Suppressor macrophage treated with lipopolysaccharide for 4 hours (primary cell): ENCODE measurements around the gene ITGA6.

Experiments
- DNase-seq: peaks from one replicate; pipeline ENCODE4 v3.0.0-alpha.2; 2020

Gene ITGA6

DNA sequence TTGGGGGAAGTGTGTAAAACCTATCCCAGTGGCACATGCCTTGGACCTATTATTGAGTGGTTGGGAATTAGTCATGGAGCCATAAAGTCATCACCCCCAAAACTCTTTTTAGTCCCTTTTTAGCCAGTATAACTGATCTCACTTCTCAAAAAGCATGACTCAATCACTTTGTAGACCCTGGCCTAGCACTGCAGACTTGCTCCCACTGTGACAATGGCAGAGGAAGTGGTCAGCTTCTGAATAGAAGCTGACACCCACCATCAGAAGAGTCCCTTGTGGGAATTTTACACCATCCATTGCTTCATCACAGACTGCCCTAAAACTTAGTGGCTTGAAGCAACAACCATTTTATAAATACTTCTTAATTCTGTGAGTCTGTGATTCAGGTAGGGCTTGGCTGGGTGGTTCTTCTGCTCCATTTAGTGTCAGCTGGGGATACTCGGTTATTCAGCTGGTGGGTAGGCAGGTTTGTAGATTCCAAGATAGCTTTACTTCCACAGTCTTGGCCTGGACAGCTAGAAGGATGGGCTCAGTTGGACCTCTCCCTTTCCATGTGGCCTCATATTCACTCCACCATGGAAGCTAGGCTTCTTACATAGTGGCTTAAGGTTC lies 10.8 kb upstream of the ITGA6 start:
- DNase-seq, result peak; percentile 86

- DNase-seq, result no peak
These were observed 7.2 kb upstream of the ITGA6 start for GRCh38 chr2:172420216-172420615.

GRCh38 chr2:172423160-172423559 lies 4.2 kb upstream of the ITGA6 start:
- no peak for DNase-seq

DNA sequence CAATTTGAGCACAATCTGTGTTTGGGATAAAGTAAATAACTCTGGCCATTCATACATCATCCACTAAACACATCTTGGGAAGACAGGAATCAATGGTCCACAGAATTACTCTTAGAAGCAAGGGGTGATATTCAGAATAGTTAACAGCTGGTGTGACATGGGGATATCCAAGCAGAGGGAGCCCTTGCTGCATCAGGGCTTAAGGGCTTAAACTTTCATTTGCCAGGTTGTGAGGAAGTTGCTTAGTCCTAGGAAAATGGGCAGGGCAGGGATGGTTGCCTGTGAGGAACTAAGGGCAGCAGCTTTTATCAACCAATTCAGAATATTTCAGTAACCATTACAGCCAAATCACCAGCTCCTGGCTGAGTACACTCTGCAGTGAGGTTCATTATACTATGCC lies 2.0 kb upstream of the ITGA6 start:
- DNase-seq, result no peak

GRCh38 chr2:172426635-172427255 lies 641 bp upstream of the ITGA6 start:
- no peak for DNase-seq

DNA sequence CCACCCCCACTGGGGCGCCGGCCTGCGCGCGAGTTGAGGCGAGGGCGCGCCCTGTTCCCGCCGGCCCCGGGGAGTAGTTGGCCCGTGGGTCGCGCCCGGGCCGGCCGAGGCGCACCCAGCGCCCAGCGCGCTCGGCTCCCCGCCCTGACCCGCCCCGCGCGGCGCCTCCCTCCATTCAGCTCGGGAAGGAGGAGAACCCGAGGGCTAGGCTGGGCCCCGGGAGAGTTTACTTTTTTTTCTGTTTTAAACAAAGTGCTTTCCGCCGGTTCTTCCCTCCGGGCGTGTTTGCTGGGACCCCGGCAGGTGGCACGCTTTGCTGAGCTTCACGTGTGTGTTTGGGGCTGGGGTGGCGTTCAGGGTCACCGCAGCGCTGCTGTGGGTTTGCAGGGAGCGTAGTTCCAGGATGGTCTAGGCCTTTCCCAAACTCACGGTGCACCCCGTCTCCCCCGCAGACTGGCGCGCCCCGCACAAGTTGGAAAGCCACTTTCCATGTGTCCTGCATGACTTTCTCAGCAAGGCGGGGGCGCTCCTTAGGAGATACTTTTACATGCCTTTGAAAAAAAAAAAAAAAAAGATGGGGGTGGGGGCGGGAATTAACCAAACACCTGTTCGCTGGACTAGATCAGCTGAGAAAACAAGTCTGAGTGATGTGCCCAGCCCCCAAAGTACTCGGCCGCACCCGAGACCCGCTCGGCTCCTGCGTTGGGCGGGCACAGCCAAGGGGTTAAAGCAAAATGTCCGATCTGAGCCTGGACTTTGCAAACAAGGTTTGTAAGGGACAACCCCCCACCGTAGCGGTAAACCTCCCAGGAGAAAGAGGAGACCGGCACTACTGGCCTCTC lies 825 bp downstream of the ITGA6 start:
- peak; percentile 50 for DNase-seq

GRCh38 chr2:172428832-172429210 lies 1.4 kb downstream of the ITGA6 start:
- DNase-seq, result no peak

DNA sequence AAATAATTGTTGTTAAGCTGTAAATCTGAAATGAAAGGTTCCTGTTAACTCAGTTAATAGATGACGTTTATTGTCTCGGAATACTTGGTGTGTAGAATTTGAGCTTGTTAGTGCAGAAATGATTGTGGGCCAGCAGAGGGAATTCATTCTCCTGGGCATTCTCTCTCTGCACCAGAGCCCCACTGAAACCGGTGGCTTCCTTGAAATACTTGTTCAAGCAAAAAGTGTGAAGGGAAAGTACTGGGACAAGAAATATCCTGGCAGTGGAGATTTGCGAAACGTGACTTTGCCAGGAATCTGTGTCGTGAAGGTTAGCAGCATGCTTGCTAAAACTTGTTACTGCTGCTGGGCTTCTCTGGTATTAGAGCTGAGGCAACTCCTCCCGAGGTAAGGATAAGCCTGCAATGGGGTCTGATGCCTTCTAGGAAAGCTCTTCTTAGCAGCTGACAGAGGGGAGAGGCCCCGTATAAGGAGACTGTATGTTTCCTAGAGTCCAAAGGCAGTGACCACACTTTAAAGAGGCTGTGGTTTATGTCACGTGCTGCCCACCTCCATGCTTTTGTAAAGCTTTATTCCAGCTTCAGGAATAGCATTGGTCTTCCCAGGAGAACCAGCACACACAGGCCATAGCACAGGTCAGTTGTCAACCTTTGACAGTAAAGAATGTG lies 2.0 kb downstream of the ITGA6 start:
- peak; percentile 41 for DNase-seq

DNA sequence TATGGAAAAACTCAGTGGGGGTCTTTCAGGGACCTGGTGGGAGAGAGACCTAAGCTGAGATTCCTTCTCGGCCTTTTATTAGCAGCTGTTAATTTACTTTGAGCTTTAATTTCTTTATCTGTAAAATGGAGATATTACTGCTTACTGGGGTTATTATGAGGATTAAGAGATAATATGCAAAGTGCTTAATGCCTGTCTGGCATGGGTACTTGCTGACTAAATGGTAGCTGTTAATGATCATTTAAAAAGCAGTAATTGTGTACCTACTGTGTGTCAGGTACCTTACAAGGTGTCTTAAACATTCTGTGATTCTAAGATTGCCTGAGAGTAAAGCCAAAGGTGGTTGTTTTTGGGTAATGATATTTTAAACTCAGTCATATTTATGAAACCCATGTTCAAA lies 2.6 kb downstream of the ITGA6 start:
- DNase-seq, result no peak

- DNase-seq, result no peak
These were observed 3.3 kb downstream of the ITGA6 start for GRCh38 chr2:172430678-172431077.

- no peak for DNase-seq
These were observed 4.1 kb downstream of the ITGA6 start for GRCh38 chr2:172431463-172431862.

DNA sequence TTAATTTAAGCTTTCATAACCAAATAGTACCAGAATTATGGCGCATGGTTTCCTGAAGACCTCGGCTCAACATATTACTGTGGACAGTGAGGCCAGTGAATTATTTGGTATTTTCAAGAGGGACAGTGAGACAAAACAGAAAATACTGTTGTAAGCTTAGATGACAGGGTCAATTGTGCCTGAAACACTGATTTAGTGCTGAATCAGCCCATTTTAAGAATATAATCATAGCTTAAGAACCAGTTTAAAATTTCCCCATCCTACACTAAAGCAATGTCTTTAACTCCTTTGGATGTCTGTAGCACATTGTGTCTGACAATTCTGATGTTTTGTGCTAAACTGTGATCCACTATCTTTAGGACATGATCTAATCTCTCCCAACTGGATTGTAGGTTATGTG lies 4.6 kb downstream of the ITGA6 start:
- DNase-seq, result no peak

DNA sequence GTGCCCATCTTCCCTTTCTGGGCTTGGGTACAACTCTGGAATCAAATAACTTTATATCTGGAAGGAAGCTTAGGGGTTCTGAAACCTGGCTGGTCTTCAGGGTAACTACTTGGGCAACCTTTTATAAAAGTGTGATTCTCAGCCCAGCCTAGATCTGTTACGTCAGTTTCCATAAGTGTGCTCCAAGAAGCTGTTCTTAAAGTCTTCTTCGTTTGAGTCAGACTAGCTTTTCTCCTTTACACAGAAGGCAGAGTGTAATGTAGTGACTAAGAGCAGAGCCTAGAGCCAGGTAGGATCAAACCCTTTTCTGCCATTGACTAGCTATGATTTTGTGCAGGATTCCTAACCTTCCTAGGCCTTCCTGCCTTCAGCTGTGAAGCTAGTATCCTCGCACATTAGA lies 5.8 kb downstream of the ITGA6 start:
- no peak for DNase-seq

DNA sequence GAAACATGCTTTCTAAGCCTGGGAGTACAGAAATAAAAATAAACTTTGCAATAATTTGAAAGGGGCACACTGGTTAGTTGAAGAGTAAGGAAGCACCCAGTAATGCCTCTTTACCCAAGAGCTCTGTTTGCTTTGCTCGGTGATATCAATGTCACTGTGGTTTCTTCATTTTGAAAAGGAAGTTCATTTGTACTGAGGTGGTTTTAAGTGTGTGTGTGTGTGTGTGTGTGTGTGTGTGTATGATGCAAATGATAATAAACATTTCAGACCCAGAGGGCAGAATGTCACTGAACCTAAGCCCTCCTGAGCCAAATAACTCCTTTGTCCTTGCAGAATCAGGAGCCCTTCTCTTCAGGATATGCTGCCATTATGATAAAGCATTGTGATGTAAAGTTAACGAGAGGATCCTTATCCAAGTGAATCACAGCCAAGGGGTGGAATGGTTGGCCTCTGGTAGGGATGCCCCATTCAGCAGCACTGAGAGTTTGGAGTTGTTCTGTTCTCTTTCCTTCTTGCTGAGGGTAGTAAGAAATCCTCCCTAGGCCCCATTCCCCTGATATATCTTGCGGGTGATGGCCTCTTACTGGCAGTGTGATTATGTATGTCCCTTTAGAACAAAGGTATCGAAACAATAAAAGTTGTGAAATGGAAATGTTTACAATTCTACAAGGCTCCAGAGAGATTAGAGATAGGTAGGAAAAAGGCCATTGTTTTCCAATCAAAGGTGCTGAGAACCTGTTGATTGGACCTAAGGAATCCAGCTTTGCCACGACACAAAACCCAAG lies 7.6 kb downstream of the ITGA6 start:
- DNase-seq, result peak; percentile 12

- no peak for DNase-seq
These were observed 8.2 kb downstream of the ITGA6 start for GRCh38 chr2:172435606-172435911.

GRCh38 chr2:172436889-172437288 lies 9.5 kb downstream of the ITGA6 start:
- DNase-seq, result no peak

GRCh38 chr2:172437419-172438341 lies 10.3 kb downstream of the ITGA6 start:
- peak; percentile 76 for DNase-seq

- no peak for DNase-seq
These were observed 11.5 kb downstream of the ITGA6 start for GRCh38 chr2:172438741-172439508.

GRCh38 chr2:172439509-172439860 lies 12.1 kb downstream of the ITGA6 start:
- no peak for DNase-seq

- no peak for DNase-seq
These were observed 12.5 kb downstream of the ITGA6 start for GRCh38 chr2:172439911-172440310.

DNA sequence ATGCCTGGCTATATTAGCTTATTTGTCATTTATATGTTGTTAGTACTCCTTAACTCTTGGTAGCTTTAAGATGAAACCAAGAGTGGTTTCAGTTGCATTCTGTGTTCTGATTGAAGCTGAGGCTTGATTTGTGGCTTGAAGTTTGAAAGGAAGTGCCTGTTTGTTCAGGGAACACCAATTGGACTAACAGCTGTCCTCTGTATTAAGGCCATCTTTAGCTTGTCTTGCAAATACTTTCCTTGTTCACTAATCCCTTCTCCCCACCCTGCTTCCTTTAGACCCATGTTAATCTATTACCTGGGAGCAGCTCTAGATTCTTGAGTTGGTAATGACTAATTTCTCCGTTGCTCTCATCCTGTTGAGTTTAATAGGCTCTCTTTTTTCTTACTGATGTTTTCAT lies 13.4 kb downstream of the ITGA6 start:
- DNase-seq, result no peak
